Astrocyte (in vitro differentiated cells and primary cell): ENCODE data around the gene ADAMTS6.

Experiments
- CTCF ChIP-seq: IDR thresholded peaks from 2 replicates; pipeline ENCODE4 v1.5.1; 2011; ENCODE audit warnings: low read depth, mild to moderate bottlenecking, inconsistent platforms, low read length, moderate library complexity; ENCODE audit not compliant: insufficient read depth
- EZH2 ChIP-seq: IDR thresholded peaks from 2 replicates; pipeline ENCODE4 v1.6.1; 2012; ENCODE audit warnings: mild to moderate bottlenecking, low read length, inconsistent platforms; ENCODE audit not compliant: insufficient read depth

DNA sequence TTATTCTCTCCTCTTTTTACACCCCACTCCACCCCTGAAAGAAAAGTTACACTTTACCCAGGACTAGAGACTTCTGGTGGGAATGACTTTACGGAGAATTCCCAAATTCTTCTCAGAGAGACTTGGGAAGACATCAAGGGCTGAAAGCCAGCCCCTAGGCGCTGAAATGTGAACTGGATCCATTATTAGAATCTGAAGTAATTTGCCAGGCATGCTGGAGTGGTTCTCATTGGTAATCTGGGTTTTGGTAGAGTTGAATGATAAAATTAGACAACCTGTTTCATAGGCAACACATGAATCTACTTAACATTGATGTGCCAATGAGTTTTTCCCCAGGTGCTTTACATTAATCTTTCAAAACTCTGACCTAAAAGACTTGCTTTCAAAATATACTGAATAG is 324.8 kb downstream of the ADAMTS6 start:
- TF ChIP-seq CTCF (no peak), EZH2 (no peak)
